K562 (cell line): Measurements from ENCODE around the gene AMH. TPM values are rescaled to one million over a fixed set of nuclear protein-coding genes. Genes with fewer than 3 reads are reported as not detected.

Experiments
- ATAC-seq: fragments of 200-7000 bp; cut with Tn5 transposase; 3 replicates; pipeline ENCODE4 v1.9.1; 2020; ENCODE audit warnings: moderate library complexity
- BruUV-seq: library from RNA; stranded (reverse); fragments of 400-500 nt; replicated peaks from 2 replicates; lab custom pipeline; 2021; lab: Mats Ljungman, UMichigan
- CTCF ChIA-PET: fragments of 300-600 bp; formaldehyde crosslinking; extraction: SDS; loops from one replicate; lab custom pipeline; 2021; ENCODE audit warnings: low intra/inter-chr PET ratio; lab: Yijun Ruan, JAX
- POLR2A ChIA-PET: fragments of 300-600, 350-650 bp; sonication (Branson Sonifier 250); formaldehyde crosslinking; extraction: SDS; loops from one replicate; lab custom pipeline; 2021; ENCODE audit warnings: antibody characterized with exemption, inconsistent platforms; lab: Yijun Ruan, JAX
- DNase-seq, 4 experiments: peaks; one replicate each; pipeline versions ENCODE4 v3.0.0 to v3.0.0-alpha.2; 2011 to 2018; ENCODE audit warnings: low spot score in 3 of 4, mixed read lengths in 3 of 4; ENCODE audit errors: extremely low read depth in 1 of 4
- FAIRE-seq: peaks from 2 replicates; lab custom pipeline; 2011; peaks lifted over from hg19 to GRCh38; lab: Jason Lieb, UNC
- H2AFZ ChIP-seq: 2 replicates; pipeline ENCODE4 v1.6.0; 2011; ENCODE audit warnings: low read depth, low read length, control low read depth, inconsistent platforms
- H3K27ac ChIP-seq: fragments of 200-600 bp; 3 replicates; pipeline ENCODE4 v1.8.0; 2011; ENCODE audit warnings: low read depth, mild to moderate bottlenecking, control low read depth, inconsistent platforms, low read length, moderate library complexity, mixed read lengths; ENCODE audit errors: extremely low read depth
- H3K27me3 ChIP-seq, 2 experiments: fragments of 300-600 bp in 1 of 2; 2 replicates in 1 of 2; 3 replicates in 1 of 2; pipeline versions ENCODE4 v1.6.0 to v1.8.0; 2011; ENCODE audit warnings: inconsistent platforms in 2 of 2, low read length in 2 of 2, mild to moderate bottlenecking in 1 of 2, mixed read lengths in 1 of 2, moderate library complexity in 1 of 2; ENCODE audit not compliant: control insufficient read depth in 2 of 2, insufficient read depth in 2 of 2
- H3K36me3 ChIP-seq: fragments of 300-600 bp; 3 replicates; pipeline ENCODE4 v1.8.0; 2011; ENCODE audit warnings: mild to moderate bottlenecking, low read length, inconsistent platforms; ENCODE audit not compliant: control insufficient read depth, insufficient read depth
- H3K4me1 ChIP-seq, 2 experiments: fragments of 200-600 bp in 1 of 2; replicated peaks in 1 of 2; 2 replicates in 1 of 2; 3 replicates in 1 of 2; pipeline versions ENCODE4 v1.5.1 to v1.8.0; 2011; ENCODE audit warnings: inconsistent platforms in 2 of 2, low read length in 2 of 2, mild to moderate bottlenecking in 1 of 2, mixed read lengths in 1 of 2, moderate library complexity in 1 of 2; ENCODE audit not compliant: control insufficient read depth in 2 of 2, insufficient read depth in 2 of 2
- H3K4me2 ChIP-seq: 2 replicates; pipeline ENCODE4 v1.6.1; 2011; ENCODE audit warnings: low read length, control low read depth, inconsistent platforms, mixed read lengths; ENCODE audit not compliant: insufficient read depth
- H3K4me3 ChIP-seq: fragments of 200-600 bp; sonication (generic), shearing (Covaris generic); 2 replicates; pipeline ENCODE4 v1.5.1; 2016; ENCODE audit warnings: control low read depth, inconsistent platforms
- H3K79me2 ChIP-seq: fragments of 200-600 bp; 3 replicates; pipeline ENCODE4 v1.8.0; 2011; ENCODE audit warnings: low read length, inconsistent platforms; ENCODE audit not compliant: control insufficient read depth, insufficient read depth
- H3K9ac ChIP-seq, 2 experiments: 2 replicates each; pipeline versions ENCODE4 v1.6.0 to v1.6.1; 2011; ENCODE audit warnings: low read depth in 2 of 2, low read length in 2 of 2, control low read depth in 1 of 2, inconsistent platforms in 1 of 2, mild to moderate bottlenecking in 1 of 2, mixed read lengths in 1 of 2; ENCODE audit not compliant: insufficient read depth in 1 of 2
- H3K9me1 ChIP-seq: one replicate; pipeline ENCODE4 v1.6.0; 2011; ENCODE audit warnings: inconsistent platforms, mild to moderate bottlenecking, low read length, moderate library complexity; ENCODE audit not compliant: control insufficient read depth, insufficient read depth
- H3K9me3 ChIP-seq: replicated peaks from 2 replicates; pipeline ENCODE4 v1.5.1; 2011; ENCODE audit warnings: low read depth, low read length, inconsistent platforms; ENCODE audit not compliant: control insufficient read depth, insufficient read depth
- H4K20me1 ChIP-seq: replicated peaks from 2 replicates; pipeline ENCODE4 v1.6.1; 2011; ENCODE audit warnings: low read length, inconsistent platforms, mixed read lengths; ENCODE audit not compliant: control insufficient read depth, insufficient read depth
- C11orf30 ChIP-seq: fragments of 450-650 bp; IDR thresholded peaks from 2 replicates; pipeline ENCODE4 v1.6.1; 2016; ENCODE audit warnings: low read depth, mild to moderate bottlenecking
- CBFA2T3 ChIP-seq: fragments of 450-650 bp; IDR thresholded peaks from 2 replicates; pipeline ENCODE4 v1.6.1; 2017
- HDAC6 ChIP-seq: IDR thresholded peaks from 2 replicates; pipeline ENCODE4 v1.6.1; 2012; ENCODE audit warnings: low read depth, mild to moderate bottlenecking, control low read depth, inconsistent platforms, low read length, moderate library complexity
- MAFG ChIP-seq: fragments of 450-650 bp; conservative IDR thresholded peaks from 2 replicates; pipeline ENCODE4 v1.6.1; 2016; ENCODE audit warnings: missing genetic modification characterization, missing compliant biosample characterization
- MAFK ChIP-seq: IDR thresholded peaks from 2 replicates; pipeline ENCODE4 v1.6.1; 2011; ENCODE audit warnings: low read length, improper control_type of control experiment
- NFE2 ChIP-seq: IDR thresholded peaks from 2 replicates; pipeline ENCODE4 v1.6.1; 2014; ENCODE audit warnings: antibody characterized with exemption, low read depth
- RBM39 ChIP-seq: fragments of 200-400 bp; formaldehyde crosslinking; optimal IDR thresholded peaks from 2 replicates; pipeline ENCODE3; 2018; ENCODE audit warnings: low read depth, low read length
- ZNF134 ChIP-seq: fragments of 250-450 bp; sonication (Bioruptor Pico); conservative IDR thresholded peaks from 2 replicates; pipeline ENCODE4 v1.4.0; 2020
- ZNF316 ChIP-seq: fragments of 450-650 bp; IDR thresholded peaks from 2 replicates; pipeline ENCODE4 v1.6.1; 2016
- ZNF347 ChIP-seq: fragments of 450-650 bp; formaldehyde crosslinking; IDR thresholded peaks from 2 replicates; pipeline ENCODE4 v1.4.0; 2020; ENCODE audit warnings: low read depth, mild to moderate bottlenecking, moderate library complexity
- WGBS: fragments of 100-300 bp; shearing (Covaris generic); methylation state at CpG from one replicate; pipeline ENCODE4 v1.1.6; 2016; ENCODE audit warnings: low coverage, mixed read lengths; ENCODE audit not compliant: insufficient coverage; ENCODE audit errors: missing lambda C conversion rate; 5-methylcytosine and 5-hydroxymethylcytosine counted together
- in situ Hi-C: fragments of 300-500 bp; cut with MboI; formaldehyde crosslinking; loops from 4 replicates; pipeline ENCODE4 v1.15.0; 2018; ENCODE audit warnings: inconsistent platforms, mixed read lengths
- intact Hi-C: fragments of 100-400 bp; cut with micrococcal nuclease; formaldehyde crosslinking; loops from 2 replicates; pipeline ENCODE4 v1.14.2; 2022
- polyA plus RNA-seq, 8 experiments: library from polyadenylated mRNA; depleted of rRNA in 4 of 8; stranded (reverse) in 5 of 8; unstranded in 3 of 8; fragments of >200 nt; fragmentation: Nextera tagmentation in 2 of 8; fragmentation: Illumina TruSeq in 1 of 8; extraction: Ambion mirVana in 2 of 8; extraction: Trizol in 1 of 8; gene quantifications; 2 replicates each; pipeline versions ENCODE4 v1.2.1 to v1.2.3, GENCODE V29; 2011 to 2014; ENCODE audit warnings: inconsistent platforms in 1 of 8, missing spikeins in 1 of 8
- total RNA-seq, 7 experiments: library from RNA; depleted of rRNA in 6 of 7; stranded (reverse); fragments of >200 nt in 6 of 7; fragmentation: Illumina TruSeq in 2 of 7; extraction: Trizol in 2 of 7; gene quantifications; 2 replicates each; pipeline versions ENCODE4 v1.2.1 to v1.2.3, GENCODE V29; 2011 to 2021; ENCODE audit warnings: low replicate concordance in 1 of 7
- TF ChIP-seq, protein P1 (sequence below): fragments of 450-650 bp; IDR thresholded peaks from 2 replicates; pipeline ENCODE4 v1.6.1; 2017; ENCODE audit warnings: antibody characterized with exemption
- TF ChIP-seq, protein P2 (sequence below), 2 experiments: fragments of 450-650 bp; formaldehyde crosslinking in 1 of 2; IDR thresholded peaks; 2 replicates each; pipeline versions ENCODE4 v1.4.0 to v1.6.1; 2014 to 2020; ENCODE audit warnings: mild to moderate bottlenecking in 2 of 2, borderline replicate concordance in 1 of 2, low read depth in 1 of 2

The AMH gene
- total and polyA plus RNA-seq, 9 of the 15 experiments (the other 6 are each of a cell fraction or from before 2014, with no cell fraction given): 0.29 to 27.4 (median 2.6) TPM; not detected in 2

DNA sequence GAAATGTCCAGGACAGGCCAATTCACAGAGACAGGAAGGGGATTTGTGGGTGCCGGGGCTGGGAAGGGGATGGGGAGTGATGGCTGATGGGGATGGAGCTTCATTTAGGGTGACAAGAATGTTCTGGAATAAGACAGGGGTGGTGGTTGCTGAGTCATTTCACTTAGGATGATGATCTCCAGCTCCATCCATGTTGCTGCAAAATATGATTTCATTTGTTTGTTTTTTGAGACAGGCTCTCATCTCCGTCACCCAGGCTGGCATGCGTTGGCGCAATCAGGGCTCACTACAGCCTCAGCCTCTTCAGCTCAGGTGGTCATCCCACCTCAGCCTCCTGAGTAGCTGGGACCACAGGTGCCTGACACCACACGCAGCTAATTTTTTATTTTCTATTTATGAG, 10.2 kb downstream of the AMH start:
- Histone ChIP-seq H3K36me3 (no peaks in the 10 kb centered on the region), H3K79me2 (no peaks in the 10 kb centered on the region), H3K4me3 (no peak overlapping the region), H3K9me1 (no peaks in the 10 kb centered on the region), H2AFZ (no peak overlapping the region), H3K9me3 (no peaks in the 10 kb centered on the region), H3K4me2 (no peak overlapping the region), H3K27me3 (no peaks in the 10 kb centered on the region), H4K20me1 (no peaks in the 10 kb centered on the region), H3K9ac (no peak overlapping the region), H3K4me1 (peaks cover 14 to 50% of the 10 kb centered on the region in 2 experiments; a peak in 4 of 5 replicates), H3K27ac (no peak overlapping the region)
- peak; percentile 40; the same call in 1 of the 2 replicates for TF ChIP-seq MAFG (tag)
- TF ChIP-seq NFE2: peak; percentile 68
- TF ChIP-seq, protein P1, sequence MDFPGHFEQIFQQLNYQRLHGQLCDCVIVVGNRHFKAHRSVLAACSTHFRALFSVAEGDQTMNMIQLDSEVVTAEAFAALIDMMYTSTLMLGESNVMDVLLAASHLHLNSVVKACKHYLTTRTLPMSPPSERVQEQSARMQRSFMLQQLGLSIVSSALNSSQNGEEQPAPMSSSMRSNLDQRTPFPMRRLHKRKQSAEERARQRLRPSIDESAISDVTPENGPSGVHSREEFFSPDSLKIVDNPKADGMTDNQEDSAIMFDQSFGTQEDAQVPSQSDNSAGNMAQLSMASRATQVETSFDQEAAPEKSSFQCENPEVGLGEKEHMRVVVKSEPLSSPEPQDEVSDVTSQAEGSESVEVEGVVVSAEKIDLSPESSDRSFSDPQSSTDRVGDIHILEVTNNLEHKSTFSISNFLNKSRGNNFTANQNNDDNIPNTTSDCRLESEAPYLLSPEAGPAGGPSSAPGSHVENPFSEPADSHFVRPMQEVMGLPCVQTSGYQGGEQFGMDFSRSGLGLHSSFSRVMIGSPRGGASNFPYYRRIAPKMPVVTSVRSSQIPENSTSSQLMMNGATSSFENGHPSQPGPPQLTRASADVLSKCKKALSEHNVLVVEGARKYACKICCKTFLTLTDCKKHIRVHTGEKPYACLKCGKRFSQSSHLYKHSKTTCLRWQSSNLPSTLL: no peak
- TF ChIP-seq MAFK: peak; percentile 36; the same call in 1 of the 2 replicates
- TF ChIP-seq ZNF316: 0 out of 2 replicates have a peak, but pooled peaks have one; percentile 10
- no peak for TF ChIP-seq RBM39
- TF ChIP-seq C11orf30: peak; percentile 45
- TF ChIP-seq HDAC6: no peak
- TF ChIP-seq ZNF134 (CRISPR knock-in tag): no peak
- TF ChIP-seq ZNF347 (CRISPR knock-in tag): no peak
- no peak for TF ChIP-seq CBFA2T3
- TF ChIP-seq, protein P2, sequence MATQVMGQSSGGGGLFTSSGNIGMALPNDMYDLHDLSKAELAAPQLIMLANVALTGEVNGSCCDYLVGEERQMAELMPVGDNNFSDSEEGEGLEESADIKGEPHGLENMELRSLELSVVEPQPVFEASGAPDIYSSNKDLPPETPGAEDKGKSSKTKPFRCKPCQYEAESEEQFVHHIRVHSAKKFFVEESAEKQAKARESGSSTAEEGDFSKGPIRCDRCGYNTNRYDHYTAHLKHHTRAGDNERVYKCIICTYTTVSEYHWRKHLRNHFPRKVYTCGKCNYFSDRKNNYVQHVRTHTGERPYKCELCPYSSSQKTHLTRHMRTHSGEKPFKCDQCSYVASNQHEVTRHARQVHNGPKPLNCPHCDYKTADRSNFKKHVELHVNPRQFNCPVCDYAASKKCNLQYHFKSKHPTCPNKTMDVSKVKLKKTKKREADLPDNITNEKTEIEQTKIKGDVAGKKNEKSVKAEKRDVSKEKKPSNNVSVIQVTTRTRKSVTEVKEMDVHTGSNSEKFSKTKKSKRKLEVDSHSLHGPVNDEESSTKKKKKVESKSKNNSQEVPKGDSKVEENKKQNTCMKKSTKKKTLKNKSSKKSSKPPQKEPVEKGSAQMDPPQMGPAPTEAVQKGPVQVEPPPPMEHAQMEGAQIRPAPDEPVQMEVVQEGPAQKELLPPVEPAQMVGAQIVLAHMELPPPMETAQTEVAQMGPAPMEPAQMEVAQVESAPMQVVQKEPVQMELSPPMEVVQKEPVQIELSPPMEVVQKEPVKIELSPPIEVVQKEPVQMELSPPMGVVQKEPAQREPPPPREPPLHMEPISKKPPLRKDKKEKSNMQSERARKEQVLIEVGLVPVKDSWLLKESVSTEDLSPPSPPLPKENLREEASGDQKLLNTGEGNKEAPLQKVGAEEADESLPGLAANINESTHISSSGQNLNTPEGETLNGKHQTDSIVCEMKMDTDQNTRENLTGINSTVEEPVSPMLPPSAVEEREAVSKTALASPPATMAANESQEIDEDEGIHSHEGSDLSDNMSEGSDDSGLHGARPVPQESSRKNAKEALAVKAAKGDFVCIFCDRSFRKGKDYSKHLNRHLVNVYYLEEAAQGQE (IDR thresholded peaks at IDR 0.05; ENCODE audit: borderline replicate concordance): no peak
- TF ChIP-seq, protein P2 (CRISPR knock-in tag; IDR thresholded peaks at IDR 0.05; ENCODE audit: low read depth): no peak
- 87% methylated on average over 4 of the region's 5 CpGs for WGBS
- intact Hi-C loops (no loop called here), in situ Hi-C loops (no loop called here)
- no TSS peak for BruUV-seq
- ChIA-PET CTCF (no interaction called here), POLR2A (interaction anchor here (0.7 to 6.7 kb wide), 5 partner anchors 10 to 972 kb away, joined by 4 to 52 read pairs (median 6); partner anchors contain the start of gene AMH)
- no peak for ATAC-seq
- no peak for FAIRE-seq
- DNase-seq: no peak
